ENCODE results near the gene FRS3. TPM values are rescaled to one million over a fixed set of nuclear protein-coding genes. Genes with fewer than 3 reads are reported as not detected.

The FRS3 gene
- total RNA-seq, 1 experiment from 2014 or later: 4.3 TPM

GRCh38 chr6:41731561-41732086, 48.1 kb downstream of the FRS3 start:
- ATAC-seq (no peak), DNase-seq (no peak)
- no peaks in the 10 kb centered on the region for H3K79me2 ChIP-seq (ENCODE audit: low read length)
- intact Hi-C loops (cut with micrococcal nuclease): no loop called here
- H3K27ac ChIP-seq (ENCODE audit: low read length): no peak overlapping the region
- no peak overlapping the region for H3K4me3 ChIP-seq (ENCODE audit: low read length)
- no peaks in the 10 kb centered on the region for H4K20me1 ChIP-seq (ENCODE audit: low read length)
- H2AFZ ChIP-seq (ENCODE audit: low read length): no peak overlapping the region
- BruUV-seq (replicated peaks): no TSS peak
- H3K9ac ChIP-seq (ENCODE audit: low read length): no peak overlapping the region
- no peaks in the 10 kb centered on the region for H3K9me2 ChIP-seq (replicated peaks; ENCODE audit: low read length)
- CTCF ChIA-PET: no interaction called here
- no peak overlapping the region for H3K4me2 ChIP-seq (ENCODE audit: low read length)
- peaks cover 11% of the 10 kb centered on the region; the same call in 1 of the 2 replicates for H3K4me1 ChIP-seq (ENCODE audit: insufficient read depth, low read length)
- H3K36me3 ChIP-seq (ENCODE audit: low read depth, low read length): no peaks in the 10 kb centered on the region
- H3F3A ChIP-seq (ENCODE audit: low read length, unreplicated experiment): no peaks in the 10 kb centered on the region
- no peaks in the 10 kb centered on the region for H3K9me3 ChIP-seq (ENCODE audit: low read length)
- POLR2A ChIA-PET (ENCODE audit: unreplicated experiment): no interaction called here
- H3K27me3 ChIP-seq (ENCODE audit: low read length): no peaks in the 10 kb centered on the region
- TF ChIP-seq EZH2 (IDR thresholded peaks at IDR 0.05; ENCODE audit: low read length, unreplicated experiment) (no peak), EZH2phosphoT487 (IDR thresholded peaks at IDR 0.05; ENCODE audit: borderline replicate concordance, low read length) (no peak), CTCF (conservative IDR thresholded peaks at IDR 0.05; ENCODE audit: low read depth, low read length) (no peak)

GRCh38 chr6:41730531-41731436, 48.9 kb downstream of the FRS3 start:
- no peak overlapping the region for H2AFZ ChIP-seq (ENCODE audit: low read length)
- H3K9ac ChIP-seq (ENCODE audit: low read length): no peak overlapping the region
- H3K4me2 ChIP-seq (ENCODE audit: low read length): no peak overlapping the region
- H3K27me3 ChIP-seq (ENCODE audit: low read length): no peaks in the 10 kb centered on the region
- DNase-seq: no peak
- no TSS peak for BruUV-seq (replicated peaks)
- no peak overlapping the region for H3K4me3 ChIP-seq (ENCODE audit: low read length)
- no peaks in the 10 kb centered on the region for H3K9me3 ChIP-seq (ENCODE audit: low read length)
- H4K20me1 ChIP-seq (ENCODE audit: low read length): no peaks in the 10 kb centered on the region
- no peaks in the 10 kb centered on the region for H3K79me2 ChIP-seq (ENCODE audit: low read length)
- intact Hi-C loops (cut with micrococcal nuclease): no loop called here
- H3K4me1 ChIP-seq (ENCODE audit: insufficient read depth, low read length): peaks cover 9% of the 10 kb centered on the region; the same call in 1 of the 2 replicates
- no peak for ATAC-seq
- ChIA-PET CTCF (no interaction called here), POLR2A (ENCODE audit: unreplicated experiment) (no interaction called here)
- TF ChIP-seq EZH2 (IDR thresholded peaks at IDR 0.05; ENCODE audit: low read length, unreplicated experiment): no peak
- no peak for TF ChIP-seq EZH2phosphoT487 (IDR thresholded peaks at IDR 0.05; ENCODE audit: borderline replicate concordance, low read length)
- TF ChIP-seq CTCF (conservative IDR thresholded peaks at IDR 0.05; ENCODE audit: low read depth, low read length): no peak
- no peaks in the 10 kb centered on the region for H3K9me2 ChIP-seq (replicated peaks; ENCODE audit: low read length)
- H3K36me3 ChIP-seq (ENCODE audit: low read depth, low read length): no peaks in the 10 kb centered on the region
- no peaks in the 10 kb centered on the region for H3F3A ChIP-seq (ENCODE audit: low read length, unreplicated experiment)
- H3K27ac ChIP-seq (ENCODE audit: low read length): no peak overlapping the region

GRCh38 chr6:41729624-41730023, 50.1 kb downstream of the FRS3 start:
- no peak overlapping the region for H3K4me3 ChIP-seq (ENCODE audit: low read length)
- TF ChIP-seq CTCF (conservative IDR thresholded peaks at IDR 0.05; ENCODE audit: low read depth, low read length): no peak
- TF ChIP-seq EZH2phosphoT487 (IDR thresholded peaks at IDR 0.05; ENCODE audit: borderline replicate concordance, low read length): no peak
- no TSS peak for BruUV-seq (replicated peaks)
- no peak for ATAC-seq
- H3F3A ChIP-seq (ENCODE audit: low read length, unreplicated experiment): no peaks in the 10 kb centered on the region
- no peaks in the 10 kb centered on the region for H3K36me3 ChIP-seq (ENCODE audit: low read depth, low read length)
- no peak overlapping the region for H3K27ac ChIP-seq (ENCODE audit: low read length)
- DNase-seq: no peak
- no peaks in the 10 kb centered on the region for H3K9me3 ChIP-seq (ENCODE audit: low read length)
- ChIA-PET CTCF (no interaction called here), POLR2A (ENCODE audit: unreplicated experiment) (no interaction called here)
- no peaks in the 10 kb centered on the region for H3K27me3 ChIP-seq (ENCODE audit: low read length)
- no peaks in the 10 kb centered on the region for H3K79me2 ChIP-seq (ENCODE audit: low read length)
- H4K20me1 ChIP-seq (ENCODE audit: low read length): no peaks in the 10 kb centered on the region
- no peak overlapping the region for H3K9ac ChIP-seq (ENCODE audit: low read length)
- 0 out of 2 replicates have a peak, but pooled peaks cover 8% of the 10 kb centered on the region for H3K4me1 ChIP-seq (ENCODE audit: insufficient read depth, low read length)
- no peak overlapping the region for H3K4me2 ChIP-seq (ENCODE audit: low read length)
- no peaks in the 10 kb centered on the region for H3K9me2 ChIP-seq (replicated peaks; ENCODE audit: low read length)
- intact Hi-C loops (cut with micrococcal nuclease): no loop called here
- no peak overlapping the region for H2AFZ ChIP-seq (ENCODE audit: low read length)

Measured in PC-3 (cell line).